NT2/D1 (cell line): ENCODE measurements around the gene ST6GALNAC2.
"Not testable (repeated sequence)": the region's sequence is repeated elsewhere in the genome, so short reads cannot be mapped to it uniquely, and the experiment has no call there.

ENCODE experiments used
- DNase-seq: peaks from one replicate; pipeline ENCODE4 v3.0.0-alpha.2; 2011; ENCODE audit warnings: low read depth, low spot score
- H3K27me3 ChIP-seq: 2 replicates; pipeline ENCODE4 v1.6.0; 2011; ENCODE audit warnings: mild to moderate bottlenecking; ENCODE audit not compliant: insufficient read length, insufficient read depth
- H3K36me3 ChIP-seq: 2 replicates; pipeline ENCODE4 v1.6.1; 2011; ENCODE audit warnings: mild to moderate bottlenecking, low read length, mixed read lengths; ENCODE audit not compliant: insufficient read depth, insufficient read length
- H3K4me1 ChIP-seq: 2 replicates; pipeline ENCODE4 v1.5.1; 2011; ENCODE audit not compliant: insufficient read depth, insufficient read length
- H3K4me3 ChIP-seq: 2 replicates; pipeline ENCODE4 v1.5.1; 2011; ENCODE audit warnings: low read depth; ENCODE audit not compliant: insufficient read length
- H3K9ac ChIP-seq: 2 replicates; pipeline ENCODE4 v1.6.0; 2011; ENCODE audit warnings: low read depth; ENCODE audit not compliant: insufficient read length
- H3K9me3 ChIP-seq: 2 replicates; pipeline ENCODE4 v1.5.1; 2011; ENCODE audit warnings: mild to moderate bottlenecking, low read length; ENCODE audit not compliant: insufficient read depth
- SUZ12 ChIP-seq: IDR thresholded peaks from 2 replicates; pipeline ENCODE4 v1.6.1; 2011; ENCODE audit not compliant: insufficient read length, insufficient read depth; ENCODE audit errors: extremely low read depth
- YY1 ChIP-seq: IDR thresholded peaks from 2 replicates; pipeline ENCODE4 v1.6.1; 2011; ENCODE audit not compliant: insufficient read length, insufficient read depth
- ZNF274 ChIP-seq: IDR thresholded peaks from 2 replicates; pipeline ENCODE4 v1.6.1; 2011; ENCODE audit warnings: mild to moderate bottlenecking, low read depth, low read length

ST6GALNAC2 gene

GRCh38 chr17:76536511-76537287 is 49.0 kb downstream of the ST6GALNAC2 start:
- Histone ChIP-seq H3K9ac (peak overlapping the region; percentile 11), H3K4me3 (peak overlapping the region; percentile 32)
- TF ChIP-seq SUZ12, result no peak
- TF ChIP-seq ZNF274, result no peak
- no peak for TF ChIP-seq YY1

DNA sequence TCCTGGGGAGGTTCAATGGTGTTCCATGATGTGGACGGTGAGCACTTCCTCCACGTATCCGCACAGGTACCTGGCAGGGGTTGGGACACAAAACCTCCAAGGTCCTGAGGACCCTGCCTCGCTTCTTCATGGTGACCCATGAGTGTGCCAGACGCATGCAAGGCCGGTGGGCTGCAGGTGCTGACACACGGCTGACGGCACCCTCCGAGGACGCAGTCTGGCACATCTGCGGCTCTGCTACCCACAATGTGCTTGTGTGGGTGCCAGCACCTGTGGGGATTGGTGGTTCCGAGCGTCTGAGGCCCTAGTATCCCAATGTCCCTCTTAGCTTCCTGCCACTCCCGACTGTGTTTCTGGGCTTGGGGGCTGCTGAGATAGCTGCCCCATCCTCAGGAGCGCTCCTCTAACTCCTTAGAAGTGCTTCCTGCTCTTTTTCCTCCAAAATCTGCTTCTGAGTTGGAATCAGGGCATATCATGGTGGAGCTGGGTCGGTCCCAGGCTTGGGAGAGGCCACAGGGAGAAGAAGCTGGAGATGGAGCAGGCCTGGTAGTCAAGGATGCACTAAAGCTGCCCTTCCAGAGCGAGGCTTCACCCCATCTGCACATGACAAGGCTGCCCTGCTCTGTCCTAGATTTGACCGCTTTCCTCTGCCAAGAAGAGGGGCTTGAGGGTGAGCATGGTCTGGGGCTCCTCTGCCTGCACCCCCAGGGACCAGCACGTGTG is 49.7 kb downstream of the ST6GALNAC2 start:
- H3K4me1 ChIP-seq, result peaks cover 39% of the 10 kb centered on the region
- H3K36me3 ChIP-seq, result no peaks in the 10 kb centered on the region

More at GRCh38 chr17:76536511-76537287, 49.0 kb downstream of the ST6GALNAC2 start:
- no peak for DNase-seq
- Histone ChIP-seq H3K27me3 (peaks cover 36% of the 10 kb centered on the region), H3K9me3 (no peaks in the 10 kb centered on the region), H3K4me1 (peaks cover 39% of the 10 kb centered on the region), H3K36me3 (no peaks in the 10 kb centered on the region)

DNA sequence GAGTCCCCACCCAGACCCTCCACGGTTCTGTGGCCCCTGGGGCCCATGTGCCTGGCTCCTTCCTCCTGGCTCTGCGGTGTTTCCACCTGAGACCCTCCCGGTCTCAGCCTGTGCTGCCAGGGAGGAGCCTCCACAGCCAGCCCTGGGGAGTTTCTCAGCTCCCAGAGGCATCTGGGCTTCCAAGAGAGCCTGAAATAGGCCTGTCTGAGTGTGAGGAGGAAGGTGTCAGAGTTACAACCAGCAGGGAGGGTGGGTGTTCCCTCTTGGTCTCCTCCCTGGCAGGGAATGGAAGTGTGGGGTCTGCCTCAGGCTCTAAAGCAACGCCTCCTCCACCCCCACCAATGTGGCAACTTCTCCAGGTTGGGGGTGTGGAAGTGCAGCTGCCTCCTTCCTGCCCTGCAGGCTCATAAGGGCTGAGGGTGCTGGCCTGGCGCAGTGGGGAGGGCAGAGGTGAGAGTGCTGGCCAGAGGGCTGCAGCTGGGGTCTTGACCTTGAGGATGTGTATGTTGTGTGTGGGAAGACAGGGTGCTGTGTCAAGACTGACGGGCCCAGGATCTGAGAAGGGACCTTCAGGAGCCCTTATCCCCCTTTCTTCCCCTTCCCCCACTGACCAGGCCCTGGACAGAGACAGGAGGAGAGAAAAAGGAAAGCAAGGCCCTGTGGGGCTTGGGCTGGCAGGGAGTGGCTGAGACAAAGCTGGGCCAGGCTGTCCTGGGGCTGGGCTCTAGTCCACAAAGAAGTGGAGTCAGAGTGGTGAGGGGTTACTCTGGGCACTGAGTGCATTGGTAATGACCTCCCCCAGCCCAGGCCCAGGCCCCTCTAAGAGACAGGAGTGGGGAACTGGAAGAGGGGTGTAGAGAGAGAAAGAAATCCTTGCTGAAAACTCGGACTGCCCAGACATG is 50.6 kb downstream of the ST6GALNAC2 start:
- no peak overlapping the region for H3K4me3 ChIP-seq
- DNase-seq, result no peak
- no peaks in the 10 kb centered on the region for H3K36me3 ChIP-seq
- H3K27me3 ChIP-seq, result peaks cover 36% of the 10 kb centered on the region
- H3K4me1 ChIP-seq, result peaks cover 36% of the 10 kb centered on the region
- H3K9ac ChIP-seq, result no peak overlapping the region
- no peaks in the 10 kb centered on the region for H3K9me3 ChIP-seq
- TF ChIP-seq YY1, result no peak
- TF ChIP-seq SUZ12, result no peak
- no peak for TF ChIP-seq ZNF274

More for the DNA sequence above, 49.7 kb downstream of the ST6GALNAC2 start:
- H3K4me3 ChIP-seq, result no peak overlapping the region
- H3K9me3 ChIP-seq, result no peaks in the 10 kb centered on the region
- no peak for TF ChIP-seq ZNF274
- TF ChIP-seq YY1, result no peak
- no peak for TF ChIP-seq SUZ12
- DNase-seq, result no peak
- peaks cover 36% of the 10 kb centered on the region for H3K27me3 ChIP-seq
- no peak overlapping the region for H3K9ac ChIP-seq

DNA sequence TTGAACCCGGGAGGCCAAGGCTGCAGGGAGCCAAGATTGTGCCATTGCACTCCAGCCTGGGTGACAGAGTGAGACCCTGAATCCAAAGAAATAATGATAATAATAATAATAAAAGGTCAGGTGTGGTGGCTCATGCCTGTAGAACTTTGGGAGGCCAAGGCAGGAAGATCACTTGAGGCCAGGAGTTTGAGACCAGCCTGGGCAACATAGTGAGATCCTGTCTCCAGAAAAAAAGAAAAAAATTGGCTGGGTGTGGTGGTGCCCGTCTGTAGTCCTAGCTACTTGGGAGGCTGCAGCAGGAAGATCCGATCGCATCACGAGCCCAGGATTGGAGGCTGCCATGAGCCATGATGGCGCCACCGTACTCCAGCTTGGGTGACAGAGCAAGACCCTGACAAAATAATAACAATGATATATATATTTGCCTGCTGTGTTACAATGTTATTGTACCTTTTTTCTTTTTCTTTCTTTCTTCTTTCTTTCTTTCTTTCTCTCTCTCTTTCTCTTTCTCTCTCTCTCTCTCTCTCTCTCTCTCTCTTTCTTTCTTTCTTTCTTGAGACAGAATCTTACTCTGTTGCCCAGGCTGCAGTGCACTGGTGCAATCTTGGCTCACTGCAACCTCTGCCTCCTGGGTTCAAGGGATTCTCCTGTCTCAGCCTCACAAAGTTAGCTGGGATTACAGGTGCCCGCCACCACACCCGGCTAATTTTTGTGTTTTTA is 51.9 kb downstream of the ST6GALNAC2 start:
- not testable (repeated sequence) for H3K36me3 ChIP-seq, H3K4me3 ChIP-seq, DNase-seq, H3K9me3 ChIP-seq, H3K9ac ChIP-seq
- Histone ChIP-seq H3K4me1 (peaks cover 45% of the 10 kb centered on the region), H3K27me3 (peaks cover 24% of the 10 kb centered on the region)

- peaks cover 12% of the 10 kb centered on the region for H3K27me3 ChIP-seq
- H3K36me3 ChIP-seq, result no peaks in the 10 kb centered on the region
- H3K4me1 ChIP-seq, result peaks cover 48% of the 10 kb centered on the region
- H3K9me3 ChIP-seq, result no peaks in the 10 kb centered on the region
- no peak overlapping the region for H3K9ac ChIP-seq
- no peak overlapping the region for H3K4me3 ChIP-seq
- DNase-seq, result no peak
- TF ChIP-seq ZNF274 (no peak), SUZ12 (no peak), YY1 (no peak)
These were observed 53.5 kb downstream of the ST6GALNAC2 start for GRCh38 chr17:76532072-76532651.

- no peak for DNase-seq
- TF ChIP-seq SUZ12, result no peak
- no peak for TF ChIP-seq ZNF274
- no peak for TF ChIP-seq YY1
- Histone ChIP-seq H3K9me3 (no peaks in the 10 kb centered on the region), H3K9ac (no peak overlapping the region), H3K4me1 (peaks cover 45% of the 10 kb centered on the region), H3K4me3 (no peak overlapping the region), H3K36me3 (no peaks in the 10 kb centered on the region), H3K27me3 (peaks cover 6% of the 10 kb centered on the region)
These were observed 54.1 kb downstream of the ST6GALNAC2 start for GRCh38 chr17:76531486-76532038.
